ENCODE results near the gene SERINC3. TPM values are rescaled to one million over a fixed set of nuclear protein-coding genes. Genes with fewer than 3 reads are reported as not detected.

Gene SERINC3
- polyA plus RNA-seq, 1 donor (not counting 4 experiments of a cell fraction or from before 2014, with no cell fraction given), result 118 TPM

GRCh38 chr20:44560229-44560628 lies 38.4 kb upstream of the SERINC3 start:
- no peaks in the 10 kb centered on the region for H3K27me3 ChIP-seq (ENCODE audit: control insufficient read depth, extremely low read depth, insufficient read depth, low read length)
- H2AFZ ChIP-seq (ENCODE audit: control insufficient read depth, low read length), result no peak overlapping the region
- no peaks in the 10 kb centered on the region for H3K9me3 ChIP-seq (ENCODE audit: control insufficient read depth, low read depth, low read length)
- H3K4me2 ChIP-seq (ENCODE audit: control insufficient read depth, extremely low read depth, insufficient read depth, low read depth, low read length), result no peak overlapping the region
- no peak for DNase-seq (ENCODE audit: low read depth, low spot score)
- no peak for FAIRE-seq
- dilution Hi-C loops (cut with MboI; ENCODE audit: extremely low pct_ligation_motif_present, low sequenced_read_pairs), result no loop called here
- H3K9ac ChIP-seq (ENCODE audit: control insufficient read depth, extremely low read depth, insufficient read depth, low read length), result no peak overlapping the region
- no peaks in the 10 kb centered on the region for H3K4me1 ChIP-seq (ENCODE audit: control insufficient read depth, extremely low read depth, insufficient read depth, low read length)
- no peaks in the 10 kb centered on the region for H3K36me3 ChIP-seq (ENCODE audit: control insufficient read depth in 2 of 2, extremely low read depth in 1 of 2, insufficient read depth in 2 of 2, low read length in 2 of 2)
- H3K27ac ChIP-seq (ENCODE audit: control insufficient read depth, insufficient read depth, low read length), result no peak overlapping the region
- TF ChIP-seq CTCF (optimal IDR thresholded peaks at IDR 0.05 in 1 of 3, IDR thresholded peaks at IDR 0.05 in 1 of 3, conservative IDR thresholded peaks at IDR 0.05 in 1 of 3; ENCODE audit: extremely low read depth in 1 of 3, insufficient read depth in 2 of 3, low read length in 3 of 3), result no peak
- TF ChIP-seq EZH2 (IDR thresholded peaks at IDR 0.05; ENCODE audit: low read length), result no peak
- no peaks in the 10 kb centered on the region for H3K79me2 ChIP-seq (ENCODE audit: control insufficient read depth, insufficient read depth, low read length)
- H3K4me3 ChIP-seq (ENCODE audit: control insufficient read depth in 2 of 3, extremely low read depth in 1 of 3, insufficient read depth in 2 of 3, low read depth in 1 of 3, low read length in 3 of 3), result no peak overlapping the region
- H4K20me1 ChIP-seq (ENCODE audit: control insufficient read depth, extremely low read depth, insufficient read depth, low read length), result no peaks in the 10 kb centered on the region
- H3K9me1 ChIP-seq (ENCODE audit: control insufficient read depth, extremely low read depth, insufficient read depth, low read length), result no peaks in the 10 kb centered on the region

GRCh38 chr20:44559302-44559701 lies 37.4 kb upstream of the SERINC3 start:
- Histone ChIP-seq H3K4me1 (ENCODE audit: control insufficient read depth, extremely low read depth, insufficient read depth, low read length) (no peaks in the 10 kb centered on the region), H3K79me2 (ENCODE audit: control insufficient read depth, insufficient read depth, low read length) (no peaks in the 10 kb centered on the region), H3K9me3 (ENCODE audit: control insufficient read depth, low read depth, low read length) (no peaks in the 10 kb centered on the region), H3K36me3 (ENCODE audit: control insufficient read depth in 2 of 2, extremely low read depth in 1 of 2, insufficient read depth in 2 of 2, low read length in 2 of 2) (no peaks in the 10 kb centered on the region), H3K27ac (ENCODE audit: control insufficient read depth, insufficient read depth, low read length) (no peak overlapping the region), H4K20me1 (ENCODE audit: control insufficient read depth, extremely low read depth, insufficient read depth, low read length) (no peaks in the 10 kb centered on the region), H3K4me2 (ENCODE audit: control insufficient read depth, extremely low read depth, insufficient read depth, low read depth, low read length) (no peak overlapping the region), H3K9me1 (ENCODE audit: control insufficient read depth, extremely low read depth, insufficient read depth, low read length) (no peaks in the 10 kb centered on the region), H3K4me3 (ENCODE audit: control insufficient read depth in 2 of 3, extremely low read depth in 1 of 3, insufficient read depth in 2 of 3, low read depth in 1 of 3, low read length in 3 of 3) (no peak overlapping the region), H3K9ac (ENCODE audit: control insufficient read depth, extremely low read depth, insufficient read depth, low read length) (no peak overlapping the region), H2AFZ (ENCODE audit: control insufficient read depth, low read length) (no peak overlapping the region), H3K27me3 (ENCODE audit: control insufficient read depth, extremely low read depth, insufficient read depth, low read length) (no peaks in the 10 kb centered on the region)
- DNase-seq (ENCODE audit: low read depth, low spot score) (no peak), FAIRE-seq (no peak)
- dilution Hi-C loops (cut with MboI; ENCODE audit: extremely low pct_ligation_motif_present, low sequenced_read_pairs), result no loop called here
- no peak for TF ChIP-seq EZH2 (IDR thresholded peaks at IDR 0.05; ENCODE audit: low read length)
- TF ChIP-seq CTCF (optimal IDR thresholded peaks at IDR 0.05 in 1 of 3, IDR thresholded peaks at IDR 0.05 in 1 of 3, conservative IDR thresholded peaks at IDR 0.05 in 1 of 3; ENCODE audit: extremely low read depth in 1 of 3, insufficient read depth in 2 of 3, low read length in 3 of 3), result no peak
